Stimulated activated naive CD8-positive, alpha-beta T cell treated with anti-CD3 and anti-CD28 coated beads, Interleukin-15, amount 100 ng/mL, for 72 hours (primary cell): ENCODE measurements around the gene C1orf21.
A peak's percentile ranks its signal among the peaks of the same experiment; 100 is the strongest.

Experiments used
- ATAC-seq: fragments of 150-1000 bp; cut with Tn5 transposase; 2 replicates; pipeline ENCODE4 v1.10.0; 2021; ENCODE audit warnings: mild to moderate bottlenecking, moderate library complexity
- DNase-seq, 2 donors: peaks; one replicate each; pipeline ENCODE4 v3.0.0; 2021 to 2022
- H3K27ac Mint-ChIP-seq, 2 donors: one replicate each; pipeline ENCODE4 v1.8.0; 2022; ENCODE audit warnings: mild to moderate bottlenecking in 2 of 2, mixed read lengths in 2 of 2, moderate library complexity in 2 of 2
- H3K27me3 Mint-ChIP-seq: one replicate; pipeline ENCODE4 v1.8.0; 2022; ENCODE audit warnings: mixed read lengths
- H3K4me1 Mint-ChIP-seq: one replicate; pipeline ENCODE4 v1.8.0; 2022; ENCODE audit warnings: mild to moderate bottlenecking, mixed read lengths
- H3K4me3 Mint-ChIP-seq, 2 donors: one replicate each; pipeline ENCODE4 v1.8.0; 2022; ENCODE audit warnings: mild to moderate bottlenecking in 2 of 2, mixed read lengths in 2 of 2, moderate library complexity in 1 of 2
- H3K9me3 Mint-ChIP-seq, 2 donors: one replicate each; pipeline ENCODE4 v1.8.0; 2022; ENCODE audit warnings: mixed read lengths in 2 of 2

C1orf21 gene

GRCh38 chr1:184626076-184627006 lies 239.5 kb downstream of the C1orf21 start:
- Mint-ChIP-seq H3K4me3 (no peak overlapping the region), H3K9me3 (no peaks in the 10 kb centered on the region), H3K27ac (peak overlapping the region; percentile 36 to 42), H3K27me3 (no peaks in the 10 kb centered on the region), H3K4me1 (no peaks in the 10 kb centered on the region)
- DNase-seq (no peak), ATAC-seq (peak; percentile 27)

DNA sequence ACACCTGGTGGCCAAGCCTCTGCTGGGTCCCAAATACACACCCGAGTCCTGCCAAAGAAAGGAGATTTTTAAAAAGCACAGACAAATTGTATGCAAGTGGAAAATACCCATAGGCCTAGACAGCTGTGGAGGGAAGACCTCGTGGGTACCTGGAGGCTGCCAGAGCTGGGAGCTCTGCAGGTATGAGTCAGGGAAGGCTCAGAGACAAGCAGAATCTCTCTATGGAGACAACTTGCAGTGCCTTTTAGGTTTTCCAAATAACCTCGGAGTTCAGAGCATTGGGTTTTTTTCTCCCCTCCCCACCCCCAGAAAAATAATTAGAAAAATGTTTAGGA lies 240.1 kb downstream of the C1orf21 start:
- Mint-ChIP-seq H3K4me3 (no peak overlapping the region), H3K9me3 (no peaks in the 10 kb centered on the region), H3K4me1 (no peaks in the 10 kb centered on the region), H3K27ac (no peak overlapping the region), H3K27me3 (no peaks in the 10 kb centered on the region)
- no peak for DNase-seq
- no peak for ATAC-seq

DNA sequence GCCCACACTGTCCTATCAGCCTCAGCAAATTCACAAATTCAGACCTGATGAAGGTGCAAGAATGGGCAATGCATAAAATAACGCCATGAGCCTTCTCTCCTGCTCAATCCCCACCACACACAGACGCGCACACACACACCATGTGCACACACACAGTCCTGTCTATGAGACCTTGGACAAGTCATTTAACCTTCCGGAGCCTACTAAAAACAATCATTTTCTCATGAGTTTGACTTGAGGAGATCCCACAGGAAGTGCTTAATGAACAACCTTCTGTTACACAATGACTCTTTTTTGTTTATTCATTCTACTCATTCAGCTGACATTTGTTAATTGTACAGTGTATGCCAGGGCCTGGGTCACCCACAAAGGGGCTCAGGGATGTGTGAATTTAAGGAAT lies 242.4 kb downstream of the C1orf21 start:
- no peaks in the 10 kb centered on the region for H3K27me3 Mint-ChIP-seq
- no peaks in the 10 kb centered on the region for H3K4me1 Mint-ChIP-seq
- DNase-seq (no peak), ATAC-seq (no peak)
- H3K4me3 Mint-ChIP-seq, result no peak overlapping the region
- H3K27ac Mint-ChIP-seq, result no peak overlapping the region
- H3K9me3 Mint-ChIP-seq, result no peaks in the 10 kb centered on the region

DNA sequence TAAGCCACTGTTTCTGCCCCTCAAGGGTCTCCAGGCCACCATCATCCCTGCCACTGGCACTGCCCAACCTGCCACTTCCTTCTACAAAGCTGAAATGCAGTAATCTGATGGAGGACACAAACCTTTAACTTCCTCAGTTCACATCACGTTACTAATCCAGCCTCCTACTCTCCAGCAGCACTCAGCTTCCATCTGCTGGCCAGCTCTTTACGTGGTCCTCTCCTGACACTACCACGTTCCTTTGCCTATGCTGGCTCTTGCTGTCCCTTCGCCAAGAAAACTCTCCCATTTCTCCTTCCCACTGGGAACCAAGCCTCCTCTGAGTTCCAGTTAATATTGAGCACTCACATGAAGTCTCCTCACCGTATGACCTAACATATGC lies 243.8 kb downstream of the C1orf21 start:
- Mint-ChIP-seq H3K27ac (no peak overlapping the region), H3K4me1 (no peaks in the 10 kb centered on the region), H3K27me3 (no peaks in the 10 kb centered on the region), H3K9me3 (no peaks in the 10 kb centered on the region), H3K4me3 (no peak overlapping the region)
- ATAC-seq (no peak), DNase-seq (no peak)

DNA sequence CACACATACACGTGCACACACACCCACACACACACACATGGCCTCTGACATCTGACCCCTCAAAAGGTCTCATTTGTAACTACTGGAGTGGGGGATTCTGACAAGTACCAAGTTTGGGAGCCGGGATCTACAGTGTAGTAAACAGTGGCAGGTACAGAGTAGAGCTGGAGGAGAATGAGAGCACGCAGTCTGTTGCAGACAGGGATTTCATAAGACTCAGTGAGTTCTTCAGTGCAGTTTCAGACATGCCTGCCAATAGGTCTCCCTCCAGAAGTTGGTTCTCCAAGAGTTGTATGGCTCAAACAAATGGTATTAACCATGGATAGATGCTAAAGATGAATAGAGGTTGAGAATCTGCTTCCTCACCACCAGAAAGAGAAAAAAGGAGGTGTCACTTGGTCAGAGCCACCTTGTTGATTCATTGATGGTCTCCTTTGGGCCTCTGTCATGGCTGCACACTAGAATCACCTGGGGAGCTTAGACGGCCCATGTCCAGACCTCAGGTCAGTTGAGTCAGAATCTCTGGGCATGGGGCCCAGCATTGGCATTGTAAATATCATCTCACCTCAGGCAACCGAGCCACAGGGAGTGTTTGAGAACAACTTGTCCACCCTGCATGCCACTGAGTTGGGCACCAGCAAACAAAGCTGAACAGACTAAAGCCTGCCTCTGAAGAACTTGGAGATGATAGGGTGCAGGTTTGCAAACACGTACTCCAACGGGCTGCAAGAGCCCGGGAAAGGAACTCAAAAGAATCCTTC lies 245.8 kb downstream of the C1orf21 start:
- no peaks in the 10 kb centered on the region for H3K9me3 Mint-ChIP-seq
- ATAC-seq (no peak), DNase-seq (no peak)
- H3K4me3 Mint-ChIP-seq, result no peak overlapping the region
- H3K27me3 Mint-ChIP-seq, result no peaks in the 10 kb centered on the region
- no peaks in the 10 kb centered on the region for H3K4me1 Mint-ChIP-seq
- no peak overlapping the region for H3K27ac Mint-ChIP-seq

DNA sequence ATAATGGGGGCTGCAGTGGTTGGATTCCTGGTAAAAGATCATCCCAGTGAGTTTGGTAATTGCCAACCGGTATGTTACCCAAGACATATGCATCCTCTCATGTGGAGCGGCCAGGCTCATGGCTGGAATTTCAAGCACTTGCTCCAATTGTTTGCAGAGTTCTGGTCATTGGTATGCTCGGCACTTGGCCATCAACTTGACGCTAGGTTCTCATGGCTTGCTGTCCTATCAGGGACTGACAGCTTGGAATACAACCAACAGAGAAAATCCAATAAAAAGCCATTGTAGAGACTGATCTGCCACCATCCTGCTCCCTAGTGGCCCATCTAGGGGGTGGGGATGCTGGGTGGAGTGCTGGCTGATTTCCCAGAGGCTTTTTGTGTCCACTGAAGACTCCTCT lies 247.0 kb downstream of the C1orf21 start:
- H3K4me3 Mint-ChIP-seq, result no peak overlapping the region
- no peaks in the 10 kb centered on the region for H3K27me3 Mint-ChIP-seq
- ATAC-seq, result no peak
- H3K4me1 Mint-ChIP-seq, result no peaks in the 10 kb centered on the region
- no peak overlapping the region for H3K27ac Mint-ChIP-seq
- DNase-seq, result no peak
- no peaks in the 10 kb centered on the region for H3K9me3 Mint-ChIP-seq

- H3K9me3 Mint-ChIP-seq, result no peaks in the 10 kb centered on the region
- no peaks in the 10 kb centered on the region for H3K27me3 Mint-ChIP-seq
- no peaks in the 10 kb centered on the region for H3K4me1 Mint-ChIP-seq
- H3K4me3 Mint-ChIP-seq, result no peak overlapping the region
- H3K27ac Mint-ChIP-seq, result no peak overlapping the region
- DNase-seq (no peak), ATAC-seq (no peak)
Measured at GRCh38 chr1:184634296-184634695, 247.5 kb downstream of the C1orf21 start.

DNA sequence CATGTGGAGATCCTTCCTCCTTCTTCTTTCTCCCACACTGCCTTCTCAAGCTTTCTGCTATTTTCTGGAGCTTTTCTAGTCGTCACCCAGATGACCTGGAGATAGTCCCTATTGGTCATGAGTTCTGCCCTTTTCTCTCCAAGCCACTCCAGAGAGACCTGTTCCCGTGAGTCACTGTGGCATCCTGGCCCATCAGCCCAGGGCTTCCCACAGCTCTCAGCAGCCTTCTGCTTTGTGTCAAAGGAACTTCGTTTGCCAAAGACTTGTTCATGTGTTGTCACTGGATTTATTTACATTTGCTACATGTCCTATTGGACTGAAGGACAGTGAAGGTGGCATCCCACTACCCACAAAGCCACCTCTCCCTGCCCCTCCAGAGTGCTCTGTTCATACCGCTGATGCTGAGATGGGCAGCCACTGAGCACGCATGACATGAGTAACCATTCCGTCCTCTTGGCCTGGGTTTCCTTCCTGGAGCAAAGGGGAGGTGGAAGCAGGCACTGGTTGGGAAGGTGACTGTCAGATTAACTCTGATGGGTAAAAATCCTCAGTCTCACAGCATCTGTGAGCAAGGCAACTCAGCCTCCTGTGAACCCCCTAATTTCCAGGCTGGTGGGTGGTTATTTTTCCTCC lies 248.6 kb downstream of the C1orf21 start:
- DNase-seq (no peak), ATAC-seq (no peak)
- H3K9me3 Mint-ChIP-seq, result no peaks in the 10 kb centered on the region
- no peak overlapping the region for H3K27ac Mint-ChIP-seq
- no peak overlapping the region for H3K4me3 Mint-ChIP-seq
- no peaks in the 10 kb centered on the region for H3K4me1 Mint-ChIP-seq
- H3K27me3 Mint-ChIP-seq, result no peaks in the 10 kb centered on the region

GRCh38 chr1:184635980-184636431 lies 249.2 kb downstream of the C1orf21 start:
- DNase-seq, result no peak

DNA sequence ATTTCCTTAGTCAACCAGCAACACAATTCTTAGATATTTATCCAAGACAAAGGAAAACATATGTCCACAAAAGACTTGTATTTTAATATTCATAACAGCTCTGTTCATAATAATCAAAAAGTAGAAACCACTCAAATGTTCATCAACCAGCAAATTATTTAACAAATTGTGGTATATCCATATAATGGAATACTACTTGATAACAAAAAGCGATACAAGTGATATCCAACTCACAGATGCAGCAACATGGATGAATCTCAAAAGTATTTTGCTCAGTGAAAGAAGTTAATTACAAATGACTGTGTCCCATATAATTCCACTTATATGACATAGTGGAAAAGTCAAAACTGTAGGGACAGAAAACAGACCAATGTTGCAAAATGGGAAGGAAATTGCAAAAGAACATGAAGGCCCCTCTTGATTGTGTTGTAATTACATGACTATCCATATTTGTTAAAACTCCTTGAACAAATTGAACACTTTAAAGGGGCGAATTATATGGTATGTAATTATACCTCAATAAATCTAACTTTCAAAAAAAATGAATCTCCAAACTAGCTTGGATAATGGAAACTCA lies 250.9 kb downstream of the C1orf21 start:
- ATAC-seq (no peak), DNase-seq (no peak)
- H3K4me1 Mint-ChIP-seq, result no peaks in the 10 kb centered on the region
- H3K9me3 Mint-ChIP-seq, result no peaks in the 10 kb centered on the region
- no peak overlapping the region for H3K4me3 Mint-ChIP-seq
- H3K27ac Mint-ChIP-seq, result no peak overlapping the region
- peaks cover 19% of the 10 kb centered on the region for H3K27me3 Mint-ChIP-seq

More at GRCh38 chr1:184635980-184636431, 249.2 kb downstream of the C1orf21 start:
- Mint-ChIP-seq H3K27me3 (peaks cover 3% of the 10 kb centered on the region), H3K4me3 (no peak overlapping the region), H3K27ac (peak overlapping the region in 1 of 2 donors; percentile 83), H3K9me3 (no peaks in the 10 kb centered on the region), H3K4me1 (no peaks in the 10 kb centered on the region)
- no peak for ATAC-seq

- H3K4me1 Mint-ChIP-seq, result no peaks in the 10 kb centered on the region
- H3K27ac Mint-ChIP-seq, result no peak overlapping the region
- no peaks in the 10 kb centered on the region for H3K9me3 Mint-ChIP-seq
- ATAC-seq (no peak), DNase-seq (no peak)
- peaks cover 19% of the 10 kb centered on the region for H3K27me3 Mint-ChIP-seq
- no peak overlapping the region for H3K4me3 Mint-ChIP-seq
Measured at GRCh38 chr1:184639205-184639604, 252.4 kb downstream of the C1orf21 start.

GRCh38 chr1:184640505-184640904 lies 253.7 kb downstream of the C1orf21 start:
- no peak for ATAC-seq
- no peak for DNase-seq
- Mint-ChIP-seq H3K27me3 (peaks cover 19% of the 10 kb centered on the region), H3K27ac (no peak overlapping the region), H3K4me3 (no peak overlapping the region), H3K9me3 (no peaks in the 10 kb centered on the region), H3K4me1 (no peaks in the 10 kb centered on the region)

DNA sequence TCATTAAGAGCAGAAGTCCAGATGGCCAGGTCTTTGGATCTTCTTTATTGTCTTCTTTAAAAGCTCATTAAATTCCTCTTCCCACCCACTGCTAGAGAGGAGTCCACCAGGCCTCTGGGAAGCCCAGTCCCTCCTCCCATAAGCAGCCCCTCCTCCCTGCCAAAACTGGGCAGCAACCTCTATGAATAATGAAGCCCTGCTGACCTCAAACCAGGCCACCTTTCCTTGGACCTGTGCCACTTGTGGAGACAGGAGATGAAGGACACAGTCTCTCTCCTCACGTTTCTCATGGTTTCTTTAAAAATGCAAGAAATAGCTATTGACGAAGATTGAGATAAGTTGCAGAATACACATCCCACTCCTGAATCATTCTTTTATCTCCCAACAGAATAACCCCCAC lies 255.1 kb downstream of the C1orf21 start:
- Mint-ChIP-seq H3K4me3 (no peak overlapping the region), H3K27me3 (peaks cover 27% of the 10 kb centered on the region), H3K9me3 (no peaks in the 10 kb centered on the region), H3K27ac (no peak overlapping the region), H3K4me1 (no peaks in the 10 kb centered on the region)
- ATAC-seq (no peak), DNase-seq (no peak)

DNA sequence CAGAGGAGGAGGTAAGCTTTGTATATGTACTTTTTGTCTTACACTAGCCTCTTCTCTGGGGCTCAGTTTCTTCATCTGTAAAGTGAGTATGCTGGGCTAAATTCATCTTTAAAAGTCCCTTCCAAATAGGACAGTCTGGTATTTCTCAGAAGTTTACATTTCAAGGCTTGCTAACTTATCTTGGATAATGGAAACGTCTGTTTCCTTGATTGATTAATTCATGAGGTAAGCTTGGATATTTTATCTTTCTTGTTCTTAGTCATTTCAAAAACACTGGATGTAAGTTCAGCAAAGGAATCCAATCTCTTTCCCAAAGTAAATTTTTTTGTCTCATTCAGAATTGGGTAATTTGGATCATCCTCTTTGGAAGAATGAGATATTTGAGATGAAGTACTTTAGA lies 256.8 kb downstream of the C1orf21 start:
- H3K27me3 Mint-ChIP-seq, result peaks cover 37% of the 10 kb centered on the region
- no peaks in the 10 kb centered on the region for H3K9me3 Mint-ChIP-seq

DNA sequence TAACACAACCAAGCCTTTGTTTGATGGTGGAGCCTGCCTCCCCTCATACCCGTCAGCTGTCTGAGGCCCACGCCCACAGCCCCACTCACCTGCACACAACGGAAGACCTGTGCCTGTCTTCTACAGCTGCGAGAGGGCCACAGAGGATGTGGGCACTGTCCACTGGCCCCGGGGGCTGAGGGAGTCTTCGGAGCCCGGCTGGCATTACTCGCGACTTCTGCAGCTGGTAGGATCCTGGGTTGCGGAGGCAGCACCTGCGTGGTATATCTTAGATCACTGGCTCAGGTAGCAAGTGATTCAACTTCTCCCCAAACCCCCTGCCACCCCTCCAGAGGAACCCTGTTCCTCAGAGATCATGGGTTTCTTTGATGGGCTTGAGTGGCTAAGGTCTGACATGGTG lies 257.9 kb downstream of the C1orf21 start:
- ATAC-seq, result no peak
- peaks cover 48% of the 10 kb centered on the region for H3K27me3 Mint-ChIP-seq
- DNase-seq, result no peak
- H3K4me1 Mint-ChIP-seq, result no peaks in the 10 kb centered on the region
- peaks cover 0 to 5% of the 10 kb centered on the region in 2 donors for H3K9me3 Mint-ChIP-seq
- no peak overlapping the region for H3K27ac Mint-ChIP-seq
- no peak overlapping the region for H3K4me3 Mint-ChIP-seq

More for the DNA sequence above, 256.8 kb downstream of the C1orf21 start:
- DNase-seq, result no peak
- no peak for ATAC-seq
- H3K4me3 Mint-ChIP-seq, result no peak overlapping the region
- H3K27ac Mint-ChIP-seq, result no peak overlapping the region
- H3K4me1 Mint-ChIP-seq, result no peaks in the 10 kb centered on the region
